HG02571 (cell line): ENCODE measurements around the gene VWA8.
"Not testable (repeated sequence)": the region's sequence is repeated elsewhere in the genome, so short reads cannot be mapped to it uniquely, and the experiment has no call there.

Experiments
- ATAC-seq: cut with Tn5 transposase; IDR thresholded peaks from one replicate; pipeline ENCODE4 v1.9.1; 2021; ENCODE audit warnings: mild to moderate bottlenecking, moderate library complexity; ENCODE audit not compliant: unreplicated experiment

VWA8 gene

DNA sequence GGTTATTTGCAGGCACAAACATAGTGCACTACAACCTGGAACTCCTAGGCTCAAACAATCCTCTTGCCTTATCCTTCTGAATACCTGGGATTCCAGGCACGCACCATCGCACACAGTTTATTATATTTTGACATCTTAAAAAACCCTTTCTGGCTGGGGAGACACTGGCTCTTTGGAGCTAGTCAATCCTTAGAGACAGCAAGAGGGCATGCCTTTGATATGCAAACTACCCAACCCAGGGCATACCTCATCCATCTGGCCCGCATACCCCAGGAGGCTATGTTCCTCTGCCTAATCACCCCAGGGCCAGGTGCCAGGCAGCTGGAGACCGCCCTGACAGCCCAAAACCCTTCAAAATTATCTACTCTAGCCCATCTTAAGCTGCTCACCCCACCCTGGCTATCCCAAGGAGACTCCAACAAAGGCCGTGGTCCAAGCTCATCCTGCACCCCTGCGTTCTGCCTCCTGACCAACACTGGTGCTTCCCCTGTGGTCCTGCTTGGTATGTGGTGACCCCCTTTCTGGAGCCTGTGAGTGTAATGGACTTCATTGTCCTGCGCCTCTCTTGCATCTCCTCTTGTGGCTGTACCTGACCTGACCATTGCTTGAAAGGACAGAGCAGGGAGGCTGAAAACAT, 417.1 kb downstream of the VWA8 start:
- ATAC-seq = no peak

DNA sequence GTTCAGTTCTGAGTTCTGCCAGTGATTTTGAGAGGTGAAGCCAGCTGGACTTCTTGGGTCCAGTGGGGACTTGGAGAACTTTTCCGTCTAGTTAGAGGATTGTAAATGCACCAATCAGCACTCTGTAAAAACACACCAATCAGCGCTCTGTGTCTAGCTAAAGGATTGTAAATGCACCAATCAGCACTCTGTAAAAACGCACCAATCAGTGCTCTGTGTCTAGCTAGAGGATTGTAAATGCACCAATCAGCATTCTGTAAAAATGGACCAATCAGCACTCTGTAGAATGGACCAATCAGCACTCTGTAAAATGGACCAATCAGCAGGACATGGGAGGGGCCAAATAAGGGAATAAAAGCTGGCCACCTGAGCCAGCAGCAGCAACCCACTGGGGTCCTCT, 418.1 kb downstream of the VWA8 start:
- ATAC-seq = not testable (repeated sequence)

DNA sequence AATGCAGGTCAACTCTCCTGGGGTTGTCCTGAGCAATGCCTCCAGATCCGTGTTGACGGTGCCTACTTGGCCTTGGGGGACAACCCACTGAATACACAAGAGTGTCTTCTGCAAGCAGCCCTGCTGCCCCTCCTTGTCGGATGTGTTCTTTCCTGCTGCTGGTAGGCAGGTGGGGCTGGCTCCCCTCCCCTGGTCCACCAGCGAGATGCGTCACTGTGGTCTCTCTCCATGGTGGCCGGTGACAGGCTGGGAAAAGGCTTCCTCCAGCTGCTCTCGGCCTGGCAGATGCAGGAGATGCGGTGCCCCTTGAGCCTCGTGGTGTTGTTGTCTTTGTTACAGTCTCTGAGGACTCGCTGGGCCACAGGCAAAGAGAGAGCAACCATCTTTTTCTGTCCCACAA, 418.6 kb downstream of the VWA8 start:
- no peak for ATAC-seq

DNA sequence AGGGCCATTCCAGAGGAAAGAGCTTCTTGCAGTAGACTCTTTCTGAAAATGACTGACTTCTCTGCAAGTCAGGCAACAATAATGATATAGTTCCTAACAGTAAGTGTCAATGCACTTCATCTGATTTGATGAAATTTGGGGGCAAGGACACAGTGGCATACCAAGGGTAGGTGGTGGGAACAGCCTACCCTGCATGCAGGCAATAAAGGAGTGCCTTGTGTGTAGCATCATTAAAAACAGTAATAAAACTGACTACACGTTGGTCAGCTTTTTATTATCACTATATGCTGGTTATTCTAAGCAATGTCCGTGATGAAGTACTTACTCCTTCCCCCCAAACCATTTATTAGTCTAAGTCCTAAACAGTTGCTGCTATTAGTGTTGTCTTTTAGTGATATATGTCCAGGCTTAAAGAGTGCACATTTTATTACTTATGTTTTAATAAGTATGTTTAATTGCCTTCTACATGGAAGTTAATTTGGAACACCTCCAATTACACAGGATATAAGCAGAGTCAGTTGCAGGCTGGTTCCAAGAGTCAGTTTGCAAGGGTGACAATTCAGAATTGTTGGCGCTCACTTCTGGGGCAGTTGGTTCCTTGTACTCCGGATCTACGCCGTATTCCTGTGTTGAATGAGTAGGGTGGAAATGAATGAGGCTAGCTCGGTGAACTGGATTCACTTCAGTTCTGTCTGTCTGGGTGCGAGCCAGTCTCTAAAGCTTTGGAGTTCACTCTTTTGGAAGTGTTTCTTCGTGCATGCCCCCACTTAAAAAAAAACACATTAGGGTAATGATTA, 419.6 kb downstream of the VWA8 start:
- no peak for ATAC-seq

DNA sequence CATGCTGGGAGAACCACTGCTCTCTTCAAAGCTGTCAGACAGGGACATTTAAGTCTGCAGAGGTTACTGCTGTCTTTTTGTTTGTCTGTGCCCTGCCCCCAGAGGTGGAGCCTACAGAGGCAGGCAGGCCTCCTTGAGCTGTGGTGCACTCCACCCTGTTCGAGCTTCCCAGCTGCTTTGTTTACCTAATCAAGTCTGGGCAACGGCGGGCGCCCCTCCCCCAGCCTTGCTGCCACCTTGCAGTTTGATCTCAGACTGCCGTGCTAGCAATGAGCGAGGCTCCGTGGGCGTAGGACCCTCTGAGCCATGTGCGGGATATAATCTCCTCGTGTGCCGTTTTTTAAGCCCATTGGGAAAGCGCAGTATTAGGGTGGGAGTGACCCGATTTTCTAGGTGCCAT, 420.7 kb downstream of the VWA8 start:
- ATAC-seq = not testable (repeated sequence)

DNA sequence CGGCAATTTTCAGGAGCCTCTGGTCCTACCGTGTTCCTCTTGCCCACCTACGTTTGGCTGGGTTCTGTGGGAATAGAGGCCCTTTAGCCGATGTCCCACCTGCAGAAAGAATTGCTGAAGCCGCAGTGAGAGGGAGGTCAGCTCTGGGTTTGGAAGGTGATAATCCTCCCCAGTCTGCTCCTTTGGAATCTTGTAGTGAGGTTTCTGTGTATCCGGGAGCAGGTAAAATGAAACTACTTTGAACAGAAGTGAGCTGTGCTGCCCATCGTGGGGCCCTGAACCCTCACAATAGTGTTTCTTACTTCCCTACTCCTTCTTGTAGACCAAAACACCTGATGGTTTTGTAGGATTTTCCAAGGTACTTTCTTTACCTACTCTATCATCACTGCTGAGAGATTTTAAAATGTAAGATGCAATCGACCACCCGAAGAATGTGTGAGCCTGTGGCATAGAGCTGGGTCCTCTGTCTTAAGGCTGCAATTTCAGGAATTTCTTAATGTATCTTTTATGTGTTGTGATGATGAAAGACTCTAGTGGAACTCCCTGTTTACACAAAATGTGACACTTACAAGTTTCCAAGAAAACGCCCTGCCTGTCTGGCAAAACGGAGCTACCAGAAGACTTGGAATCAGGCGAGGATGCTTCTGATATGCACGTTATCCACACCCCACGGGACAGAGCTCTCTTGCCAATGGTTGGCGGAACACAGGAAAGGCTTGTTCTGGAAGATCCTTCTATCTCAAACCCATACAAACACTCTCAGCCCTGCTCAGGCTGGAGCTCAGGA, 427.4 kb downstream of the VWA8 start:
- ATAC-seq = no peak

DNA sequence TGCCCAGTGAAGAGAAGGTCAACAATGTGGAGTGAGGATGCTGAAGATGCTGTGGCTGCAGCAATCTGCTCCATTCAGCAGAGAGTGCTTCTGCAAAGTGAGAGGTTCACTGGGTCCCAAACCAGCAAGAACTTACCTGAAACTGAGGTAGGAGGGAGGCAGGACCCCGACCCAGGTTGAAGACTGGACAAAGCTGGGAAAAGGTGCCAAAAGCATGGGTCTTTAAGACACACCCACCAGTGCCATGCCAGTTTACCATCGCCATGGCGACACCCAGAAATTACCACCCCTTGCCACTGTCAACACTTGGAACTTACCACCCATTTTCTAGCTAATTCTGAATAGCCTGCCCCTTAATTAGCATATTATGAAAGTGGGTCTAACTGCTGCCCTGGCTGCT, 432.9 kb downstream of the VWA8 start:
- no peak for ATAC-seq

DNA sequence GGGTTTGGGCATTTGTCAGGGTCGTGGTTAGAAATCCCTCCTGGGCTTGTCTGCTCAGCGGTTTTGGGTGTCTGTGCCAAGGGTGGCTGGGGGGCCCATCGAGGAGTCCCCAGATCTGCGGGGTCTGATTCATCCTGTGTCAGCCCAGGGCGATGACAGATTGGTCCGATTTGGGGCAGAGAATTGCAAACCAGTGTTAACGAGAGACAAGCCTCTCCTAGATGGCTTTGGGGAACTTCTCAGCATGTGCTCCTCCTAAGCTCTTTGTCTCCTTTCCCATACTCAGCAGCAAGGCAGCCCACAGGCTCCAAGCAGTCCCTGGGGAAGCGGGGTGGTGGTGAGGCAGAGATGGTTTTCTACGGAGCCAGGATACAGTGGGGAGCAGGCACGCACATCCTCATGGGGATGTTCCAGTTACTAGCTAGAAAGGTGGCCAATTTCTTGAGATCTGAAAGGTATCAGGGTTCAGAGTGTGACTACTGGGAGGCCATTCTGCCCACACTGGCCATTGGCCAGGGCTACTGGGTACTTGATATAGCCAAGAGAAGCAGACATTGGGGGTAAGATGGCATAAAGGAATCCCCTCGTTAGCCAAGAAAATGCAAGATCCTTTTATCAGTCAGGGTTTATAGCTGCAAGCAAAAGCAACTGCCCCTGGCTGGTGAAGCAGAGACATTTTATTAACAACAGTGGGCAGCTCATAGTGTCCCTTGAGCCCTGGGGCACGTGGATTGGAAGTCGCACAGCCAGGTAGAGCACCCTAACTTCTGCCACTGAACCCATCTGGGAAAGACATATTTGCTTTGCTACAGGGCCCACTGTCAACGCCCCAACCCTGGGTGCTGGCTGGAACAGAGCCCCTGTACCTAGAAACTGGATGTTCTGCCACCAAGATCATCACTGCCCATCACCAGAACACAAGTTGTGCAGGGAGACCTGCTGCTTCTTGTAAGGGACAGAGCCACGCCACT, 440.0 kb downstream of the VWA8 start:
- no peak for ATAC-seq

DNA sequence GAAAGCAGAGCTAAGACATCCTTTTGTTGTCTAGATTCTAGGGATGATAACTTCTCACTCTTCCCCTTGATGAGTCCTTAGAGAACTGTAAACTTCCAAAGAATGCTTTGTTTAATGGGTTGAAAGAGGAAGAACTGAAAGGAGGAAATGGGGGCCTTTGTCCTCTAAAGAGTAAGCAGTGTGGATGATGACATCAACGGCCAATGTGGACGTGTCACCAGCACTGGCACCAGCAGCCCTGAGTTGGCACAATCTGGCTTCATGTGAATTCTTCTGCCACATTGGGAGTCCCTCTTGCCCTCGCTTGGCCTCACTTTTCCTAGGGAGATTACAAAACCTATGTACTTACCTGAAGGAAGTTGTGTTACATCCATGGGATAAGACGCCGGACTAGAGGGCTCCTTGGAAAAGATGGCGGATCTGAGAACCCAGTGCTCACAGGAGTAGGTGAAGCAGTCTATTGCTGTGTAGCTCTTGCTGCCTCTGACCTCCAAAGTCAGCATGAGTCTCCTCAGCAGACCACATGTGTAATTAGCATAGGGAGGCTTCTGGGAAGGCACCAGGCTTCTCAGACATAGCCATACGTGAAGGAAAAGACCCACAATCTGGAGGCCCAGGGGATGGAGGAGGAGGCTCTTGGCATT, 440.8 kb downstream of the VWA8 start:
- no peak for ATAC-seq
